Endodermal cell (in vitro differentiated cells): Measurements from ENCODE around the gene TRIM66. TPM values are rescaled to one million over a fixed set of nuclear protein-coding genes. Genes with fewer than 3 reads are reported as not detected.

Source experiments
- DNase-seq: peaks from one replicate; pipeline ENCODE4 v3.0.0-alpha.2; 2017
- H3K27ac ChIP-seq: 2 replicates; pipeline ENCODE4 v1.5.1; 2013; ENCODE audit warnings: mild to moderate bottlenecking, low read depth, low read length, moderate library complexity
- H3K27me3 ChIP-seq: 2 replicates; pipeline ENCODE4 v1.6.1; 2013; ENCODE audit warnings: mild to moderate bottlenecking, low read length, moderate library complexity; ENCODE audit not compliant: insufficient read depth, control insufficient read depth, poor library complexity, severe bottlenecking
- H3K36me3 ChIP-seq: 2 replicates; pipeline ENCODE4 v1.7.0; 2013; ENCODE audit warnings: mild to moderate bottlenecking, low read length, moderate library complexity; ENCODE audit not compliant: control insufficient read depth, insufficient read depth
- H3K4me1 ChIP-seq: one replicate; pipeline ENCODE4 v1.7.0; 2013; ENCODE audit warnings: low read length; ENCODE audit not compliant: control insufficient read depth, insufficient read depth
- H3K4me3 ChIP-seq: 2 replicates; pipeline ENCODE4 v1.5.1; 2013; ENCODE audit warnings: mild to moderate bottlenecking, low read length, moderate library complexity
- H3K9ac ChIP-seq: 2 replicates; pipeline ENCODE4 v1.6.1; 2013; ENCODE audit warnings: mild to moderate bottlenecking, low read length, moderate library complexity; ENCODE audit not compliant: poor library complexity, severe bottlenecking; ENCODE audit errors: extremely low read depth
- H3K9me3 ChIP-seq: 2 replicates; pipeline ENCODE4 v1.6.1; 2013; ENCODE audit warnings: mild to moderate bottlenecking, low read length, moderate library complexity; ENCODE audit not compliant: control insufficient read depth
- H3K27ac Mint-ChIP-seq: 2 replicates; pipeline ENCODE4 v1.8.0; 2020; ENCODE audit warnings: mixed read lengths
- H3K27me3 Mint-ChIP-seq: 2 replicates; pipeline ENCODE4 v1.8.0; 2021; ENCODE audit warnings: mild to moderate bottlenecking, mixed read lengths; ENCODE audit not compliant: insufficient read depth
- H3K36me3 Mint-ChIP-seq: 2 replicates; pipeline ENCODE4 v1.8.0; 2020; ENCODE audit warnings: low read depth, mixed read lengths
- H3K4me1 Mint-ChIP-seq: 2 replicates; pipeline ENCODE4 v1.8.0; 2020; ENCODE audit warnings: mixed read lengths
- H3K4me3 Mint-ChIP-seq: 2 replicates; pipeline ENCODE4 v1.8.0; 2020; ENCODE audit warnings: mild to moderate bottlenecking, moderate library complexity, mixed read lengths
- H3K9me3 Mint-ChIP-seq: 2 replicates; pipeline ENCODE4 v1.8.0; 2020; ENCODE audit warnings: mild to moderate bottlenecking, mixed read lengths
- WGBS, 2 experiments: methylation state at CpG; one replicate each; pipeline versions ENCODE4 v1.1.5 to v1.1.7; 2013; ENCODE audit warnings: missing lambda C conversion rate in 2 of 2, mixed read lengths in 1 of 2; ENCODE audit not compliant: insufficient coverage in 1 of 2, insufficient read length in 1 of 2; 5-methylcytosine and 5-hydroxymethylcytosine counted together
- total RNA-seq, 2 donors: library from RNA; stranded (reverse); fragmentation: NEBNext Ultra II Directional in 1 of 2; extraction: Animal tissue kit (Norgen Biotek cat#: 25700) in 1 of 2; gene quantifications; 2 replicates in 1 of 2; 3 replicates in 1 of 2; pipeline ENCODE4 v1.2.1, GENCODE V29; 2021
- TF ChIP-seq, protein P1 (sequence below): fragments of 200-600 bp; sonication (generic); conservative IDR thresholded peaks from 2 replicates; pipeline ENCODE4 v1.5.0; 2021; ENCODE audit warnings: antibody characterized with exemption, mild to moderate bottlenecking

Gene TRIM66
- total RNA-seq, 2 donors from 2014 or later: 4.3 to 4.6 TPM

DNA sequence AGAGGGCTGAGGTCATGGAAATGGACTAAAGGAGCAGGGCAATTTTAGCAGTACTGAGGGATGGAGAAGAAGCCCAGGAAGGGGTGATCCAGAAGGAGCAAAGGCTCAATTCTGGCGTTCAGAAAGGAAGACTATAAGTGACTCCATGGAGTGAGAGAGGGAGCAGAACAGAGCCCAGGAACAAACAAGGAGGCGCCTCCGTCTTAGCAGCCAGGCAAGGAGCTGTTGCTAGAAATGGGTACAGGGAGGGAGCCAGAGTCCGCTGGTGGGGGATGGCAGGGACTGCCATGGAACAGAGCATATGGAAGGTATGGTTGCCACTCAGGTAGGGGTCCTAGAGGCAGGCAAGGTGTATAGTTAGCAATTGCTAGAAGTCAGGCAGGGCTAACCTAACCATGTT is 68.0 kb downstream of the TRIM66 start:
- no peak overlapping the region for H3K4me3 ChIP-seq
- no peaks in the 10 kb centered on the region for H3K9me3 ChIP-seq
- Mint-ChIP-seq H3K36me3 (no peaks in the 10 kb centered on the region), H3K9me3 (no peaks in the 10 kb centered on the region), H3K4me1 (peaks cover 13% of the 10 kb centered on the region), H3K4me3 (no peak overlapping the region), H3K27me3 (peaks cover 3% of the 10 kb centered on the region), H3K27ac (no peak overlapping the region)
- no peak overlapping the region for H3K27ac ChIP-seq
- no peaks in the 10 kb centered on the region for H3K27me3 ChIP-seq
- no peak overlapping the region for H3K9ac ChIP-seq
- DNase-seq: no peak
- TF ChIP-seq, protein P1, sequence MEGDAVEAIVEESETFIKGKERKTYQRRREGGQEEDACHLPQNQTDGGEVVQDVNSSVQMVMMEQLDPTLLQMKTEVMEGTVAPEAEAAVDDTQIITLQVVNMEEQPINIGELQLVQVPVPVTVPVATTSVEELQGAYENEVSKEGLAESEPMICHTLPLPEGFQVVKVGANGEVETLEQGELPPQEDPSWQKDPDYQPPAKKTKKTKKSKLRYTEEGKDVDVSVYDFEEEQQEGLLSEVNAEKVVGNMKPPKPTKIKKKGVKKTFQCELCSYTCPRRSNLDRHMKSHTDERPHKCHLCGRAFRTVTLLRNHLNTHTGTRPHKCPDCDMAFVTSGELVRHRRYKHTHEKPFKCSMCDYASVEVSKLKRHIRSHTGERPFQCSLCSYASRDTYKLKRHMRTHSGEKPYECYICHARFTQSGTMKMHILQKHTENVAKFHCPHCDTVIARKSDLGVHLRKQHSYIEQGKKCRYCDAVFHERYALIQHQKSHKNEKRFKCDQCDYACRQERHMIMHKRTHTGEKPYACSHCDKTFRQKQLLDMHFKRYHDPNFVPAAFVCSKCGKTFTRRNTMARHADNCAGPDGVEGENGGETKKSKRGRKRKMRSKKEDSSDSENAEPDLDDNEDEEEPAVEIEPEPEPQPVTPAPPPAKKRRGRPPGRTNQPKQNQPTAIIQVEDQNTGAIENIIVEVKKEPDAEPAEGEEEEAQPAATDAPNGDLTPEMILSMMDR: no peak
- H3K4me1 ChIP-seq: peaks cover 9% of the 10 kb centered on the region
- H3K36me3 ChIP-seq: no peaks in the 10 kb centered on the region
- 96% methylated on average over 4 of the region's 4 CpGs for WGBS, 2 experiments

DNA sequence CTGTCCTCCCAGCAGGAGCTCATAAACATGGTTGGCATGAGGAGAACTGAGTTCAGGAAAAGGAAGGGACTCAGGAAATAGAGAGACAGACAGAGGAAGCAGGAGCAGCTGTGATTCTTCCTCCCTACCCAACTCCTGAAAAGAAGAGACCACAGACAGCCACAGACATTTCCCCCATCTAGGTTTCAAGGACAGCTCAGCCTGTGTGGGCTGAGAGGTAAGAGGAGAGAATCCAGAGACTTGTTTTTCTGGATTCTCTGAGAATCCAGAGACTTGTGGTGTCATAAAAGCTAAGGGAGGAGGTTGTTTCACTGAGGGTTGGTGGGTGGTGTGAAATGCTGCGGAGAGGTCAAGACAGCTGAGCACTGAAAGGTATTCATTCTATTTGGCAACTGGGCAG is 69.4 kb downstream of the TRIM66 start:
- peaks cover 13% of the 10 kb centered on the region for H3K4me1 Mint-ChIP-seq
- no peak for DNase-seq
- Histone ChIP-seq H3K9me3 (no peaks in the 10 kb centered on the region), H3K36me3 (no peaks in the 10 kb centered on the region), H3K27ac (no peak overlapping the region), H3K4me1 (peaks cover 9% of the 10 kb centered on the region), H3K9ac (no peak overlapping the region), H3K4me3 (no peak overlapping the region), H3K27me3 (no peaks in the 10 kb centered on the region)
- H3K27me3 Mint-ChIP-seq: peaks cover 3% of the 10 kb centered on the region
- no peaks in the 10 kb centered on the region for H3K36me3 Mint-ChIP-seq
- 90 to 100% methylated on average over 1 of the region's 1 CpG for WGBS, 2 experiments
- H3K9me3 Mint-ChIP-seq: no peaks in the 10 kb centered on the region
- H3K27ac Mint-ChIP-seq: no peak overlapping the region
- H3K4me3 Mint-ChIP-seq: no peak overlapping the region
- TF ChIP-seq, protein P1: no peak

DNA sequence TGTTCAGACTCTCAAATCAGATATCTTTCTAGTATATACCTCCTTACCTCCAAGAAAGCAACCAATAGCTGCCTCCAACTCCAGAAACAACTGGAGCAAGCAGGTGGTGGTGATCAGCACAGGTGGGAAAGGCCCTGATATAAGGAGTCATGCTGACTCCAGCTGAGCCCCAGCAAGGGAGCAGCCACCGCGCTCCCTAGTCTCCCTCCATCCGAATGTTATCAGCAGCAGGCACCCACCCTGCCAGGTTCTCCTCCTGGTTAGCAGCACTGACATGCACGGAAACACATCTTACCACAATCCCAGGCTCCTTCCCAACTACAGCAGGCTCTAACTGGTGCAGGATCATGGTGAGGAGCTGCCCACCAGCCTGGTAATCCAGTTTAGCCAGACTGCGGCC is 69.9 kb downstream of the TRIM66 start:
- Histone ChIP-seq H3K27ac (no peak overlapping the region), H3K4me3 (no peak overlapping the region), H3K9me3 (no peaks in the 10 kb centered on the region), H3K36me3 (no peaks in the 10 kb centered on the region), H3K27me3 (no peaks in the 10 kb centered on the region), H3K9ac (no peak overlapping the region), H3K4me1 (peaks cover 9% of the 10 kb centered on the region)
- Mint-ChIP-seq H3K27ac (no peak overlapping the region), H3K4me1 (peaks cover 13% of the 10 kb centered on the region), H3K36me3 (no peaks in the 10 kb centered on the region), H3K27me3 (peaks cover 3% of the 10 kb centered on the region), H3K9me3 (no peaks in the 10 kb centered on the region), H3K4me3 (no peak overlapping the region)
- TF ChIP-seq, protein P1: no peak
- WGBS, 2 experiments: 95 to 97% methylated on average over 5 of the region's 5 CpGs
- DNase-seq: peak; percentile 43
